HFFc6 (cell line): ENCODE results near the gene TRA2A. TPM values are rescaled to one million over a fixed set of nuclear protein-coding genes. Genes with fewer than 3 reads are reported as not detected.
"Not testable (repeated sequence)": the region's sequence is repeated elsewhere in the genome, so short reads cannot be mapped to it uniquely, and the experiment has no call there.

Source experiments
- DNase-seq: peaks from one replicate; pipeline ENCODE4 v3.0.0-alpha.2; 2018
- H3K27ac Mint-ChIP-seq: 2 replicates; pipeline ENCODE4 v1.8.0; 2020; ENCODE audit warnings: mild to moderate bottlenecking, mixed read lengths
- H3K27me3 Mint-ChIP-seq: 2 replicates; pipeline ENCODE4 v1.8.0; 2021; ENCODE audit warnings: mild to moderate bottlenecking, moderate library complexity, mixed read lengths; ENCODE audit not compliant: insufficient read depth
- H3K36me3 Mint-ChIP-seq: 2 replicates; pipeline ENCODE4 v1.8.0; 2021; ENCODE audit warnings: low read depth, mixed read lengths
- H3K4me1 Mint-ChIP-seq: 2 replicates; pipeline ENCODE4 v1.8.0; 2020; ENCODE audit warnings: low read depth, mixed read lengths
- H3K4me3 Mint-ChIP-seq: 2 replicates; pipeline ENCODE4 v1.8.0; 2020; ENCODE audit warnings: mild to moderate bottlenecking, moderate library complexity, mixed read lengths
- H3K9me3 Mint-ChIP-seq: 2 replicates; pipeline ENCODE4 v1.8.0; 2020; ENCODE audit warnings: mild to moderate bottlenecking, mixed read lengths
- CTCF ChIP-seq: fragments of 200-600 bp; sonication (generic); IDR thresholded peaks from 2 replicates; pipeline ENCODE4 v1.5.0; 2021; ENCODE audit warnings: antibody characterized with exemption, mild to moderate bottlenecking
- total RNA-seq, 6 experiments: library from RNA; stranded (reverse); fragmentation: NEBNext Ultra II Directional; extraction: Animal tissue kit (Norgen Biotek cat#: 25700); gene quantifications; 2 replicates in 1 of 6; 3 replicates in 5 of 6; pipeline ENCODE4 v1.2.3, GENCODE V29; 2021

TRA2A gene
- total RNA-seq, 6 experiments from 2014 or later, result 85.5 to 97.8 (median 92.5) TPM

GRCh38 chr7:23491502-23491901 is 40.3 kb downstream of the TRA2A start:
- TF ChIP-seq CTCF, result no peak
- peak overlapping the region; percentile 94 for H3K27ac Mint-ChIP-seq
- H3K4me1 Mint-ChIP-seq, result peaks cover 13% of the 10 kb centered on the region; the same call in 1 of the 2 replicates
- H3K36me3 Mint-ChIP-seq, result no peaks in the 10 kb centered on the region
- no peak for DNase-seq
- peak overlapping the region; percentile 88 for H3K4me3 Mint-ChIP-seq
- no peaks in the 10 kb centered on the region; the same call in none of the 2 replicates for H3K27me3 Mint-ChIP-seq
- no peaks in the 10 kb centered on the region for H3K9me3 Mint-ChIP-seq

GRCh38 chr7:23490357-23491135 is 41.2 kb downstream of the TRA2A start:
- TF ChIP-seq CTCF, result no peak
- no peak for DNase-seq
- peak overlapping the region; percentile 94 for H3K27ac Mint-ChIP-seq
- peaks cover 2% of the 10 kb centered on the region for H3K27me3 Mint-ChIP-seq
- peaks cover 13% of the 10 kb centered on the region; the same call in 1 of the 2 replicates for H3K4me1 Mint-ChIP-seq
- no peaks in the 10 kb centered on the region for H3K9me3 Mint-ChIP-seq
- peak overlapping the region; percentile 88 for H3K4me3 Mint-ChIP-seq
- no peaks in the 10 kb centered on the region for H3K36me3 Mint-ChIP-seq

GRCh38 chr7:23488714-23489113 is 43.1 kb downstream of the TRA2A start:
- not testable (repeated sequence) for H3K9me3 Mint-ChIP-seq, H3K27ac Mint-ChIP-seq, DNase-seq, H3K4me3 Mint-ChIP-seq, H3K27me3 Mint-ChIP-seq, H3K36me3 Mint-ChIP-seq
- peaks cover 13% of the 10 kb centered on the region; the same call in 1 of the 2 replicates for H3K4me1 Mint-ChIP-seq

- H3K36me3 Mint-ChIP-seq, result no peaks in the 10 kb centered on the region
- H3K27ac Mint-ChIP-seq, result no peak overlapping the region
- H3K9me3 Mint-ChIP-seq, result no peaks in the 10 kb centered on the region
- H3K4me1 Mint-ChIP-seq, result peaks cover 13% of the 10 kb centered on the region; the same call in 1 of the 2 replicates
- DNase-seq, result no peak
- H3K27me3 Mint-ChIP-seq, result peaks cover 2% of the 10 kb centered on the region
- no peak for TF ChIP-seq CTCF
- H3K4me3 Mint-ChIP-seq, result no peak overlapping the region
These were observed 44.1 kb downstream of the TRA2A start for GRCh38 chr7:23487670-23488069.

GRCh38 chr7:23486002-23486773 is 45.6 kb downstream of the TRA2A start:
- Mint-ChIP-seq H3K9me3 (no peaks in the 10 kb centered on the region), H3K27me3 (peaks cover 12% of the 10 kb centered on the region), H3K4me1 (peaks cover 9% of the 10 kb centered on the region; the same call in 1 of the 2 replicates), H3K27ac (no peak overlapping the region), H3K4me3 (no peak overlapping the region), H3K36me3 (no peaks in the 10 kb centered on the region)
- no peak for DNase-seq
- no peak for TF ChIP-seq CTCF

GRCh38 chr7:23482686-23483085 is 49.1 kb downstream of the TRA2A start:
- Mint-ChIP-seq H3K4me1 (no peaks in the 10 kb centered on the region), H3K9me3 (no peaks in the 10 kb centered on the region), H3K27ac (no peak overlapping the region), H3K36me3 (no peaks in the 10 kb centered on the region), H3K27me3 (peaks cover 28% of the 10 kb centered on the region), H3K4me3 (no peak overlapping the region)
- TF ChIP-seq CTCF, result no peak
- DNase-seq, result no peak
